WTC11 (cell line): Measurements from ENCODE around the gene TCTN3.

Experiments used
- ATF3 ChIP-seq: sonication (generic); formaldehyde crosslinking; conservative IDR thresholded peaks from 2 replicates; pipeline ENCODE4 v1.8.1; 2022; ENCODE audit warnings: mild to moderate bottlenecking, missing genetic modification reagents
- CTCF ChIP-seq: fragments of 200-600 bp; IDR thresholded peaks from 2 replicates; pipeline ENCODE4 v1.8.0; 2022; ENCODE audit warnings: antibody characterized with exemption
- MAX ChIP-seq: sonication (generic); formaldehyde crosslinking; IDR thresholded peaks from 2 replicates; pipeline ENCODE4 v1.8.0; 2022; ENCODE audit warnings: mild to moderate bottlenecking, missing genetic modification reagents
- SP1 ChIP-seq: sonication (generic); formaldehyde crosslinking; conservative IDR thresholded peaks from 2 replicates; pipeline ENCODE4 v1.8.1; 2022; ENCODE audit warnings: missing genetic modification reagents
- ZNF121 ChIP-seq: sonication (generic); formaldehyde crosslinking; IDR thresholded peaks from 2 replicates; pipeline ENCODE4 v1.8.0; 2023; ENCODE audit warnings: missing genetic modification reagents

GRCh38 chr10:95728526-95728925, 34.8 kb upstream of the TCTN3 start:
- TF ChIP-seq CTCF = no peak
- TF ChIP-seq ATF3 (CRISPR knock-in tag) = no peak
- TF ChIP-seq SP1 (CRISPR knock-in tag) = no peak
- no peak for TF ChIP-seq ZNF121 (CRISPR knock-in tag)
- TF ChIP-seq MAX = no peak
